Heart left ventricle (tissue), 16 donors: ENCODE data around the gene KLHL29. TPM values are rescaled to one million over a fixed set of nuclear protein-coding genes. Genes with fewer than 3 reads are reported as not detected.

Experiments used
- ATAC-seq, 4 donors: fragments of 200-7000 bp; cut with Tn5 transposase; one replicate each; pipeline ENCODE4 v1.9.1; 2020 to 2022; ENCODE audit warnings: moderate library complexity in 4 of 4, mild to moderate bottlenecking in 3 of 4, moderate number of reproducible peaks in 1 of 4
- DNase-seq, 5 donors: peaks; one replicate each; pipeline ENCODE4 v3.0.0-alpha.2; 2020
- H3K27ac ChIP-seq, 12 donors: fragments of 200-600 bp; sonication (generic) in 4 of 12; one replicate each; pipeline versions ENCODE4 v1.5.0 to v1.8.0; 2016 to 2022; ENCODE audit warnings: mild to moderate bottlenecking in 2 of 12
- H3K27me3 ChIP-seq, 9 donors: fragments of 200-600 bp; sonication (generic) in 2 of 9; one replicate each; pipeline versions ENCODE4 v1.5.1 to v1.8.0; 2016 to 2022; ENCODE audit warnings: mild to moderate bottlenecking in 3 of 9
- H3K36me3 ChIP-seq, 9 donors: fragments of 200-600 bp; sonication (generic) in 2 of 9; one replicate each; pipeline versions ENCODE4 v1.5.0 to v1.8.0; 2018 to 2022; ENCODE audit warnings: mild to moderate bottlenecking in 2 of 9
- H3K4me1 ChIP-seq, 12 donors: fragments of 200-600 bp; sonication (generic) in 4 of 12; one replicate each; pipeline versions ENCODE4 v1.5.0 to v1.8.0; 2016 to 2022; ENCODE audit warnings: mild to moderate bottlenecking in 3 of 12
- H3K4me3 ChIP-seq, 12 donors: fragments of 200-600 bp; sonication (generic) in 4 of 12; one replicate each; pipeline versions ENCODE4 v1.5.0 to v1.8.0; 2017 to 2022; ENCODE audit warnings: mild to moderate bottlenecking in 9 of 12, moderate library complexity in 4 of 12
- H3K9me3 ChIP-seq, 12 donors: fragments of 200-600 bp; sonication (generic) in 4 of 12; one replicate each; pipeline versions ENCODE4 v1.5.0 to v1.8.0; 2016 to 2022; ENCODE audit warnings: mild to moderate bottlenecking in 1 of 12
- CTCF ChIP-seq, 12 donors: fragments of 200-600 bp; sonication (generic) in 4 of 12; IDR thresholded peaks; one replicate each; pipeline versions ENCODE4 v1.5.0 to v1.8.0; 2018 to 2022; ENCODE audit warnings: antibody characterized with exemption in 12 of 12, mild to moderate bottlenecking in 5 of 12
- POLR2A ChIP-seq, 2 donors: fragments of 450-650 bp; IDR thresholded peaks; one replicate each; pipeline ENCODE4 v1.6.1; 2017; ENCODE audit warnings: antibody characterized with exemption in 2 of 2, mild to moderate bottlenecking in 2 of 2, moderate library complexity in 2 of 2
- WGBS, 4 donors: extraction: QIAGEN DNeasy Blood & Tissue Kit in 2 of 4; methylation state at CpG; one replicate each; pipeline versions ENCODE4 v1.1.5 to v1.1.7; 2013 to 2018; 5-methylcytosine and 5-hydroxymethylcytosine counted together
- intact Hi-C, 10 donors: fragments of 100-400 bp; cut with DNase I; formaldehyde crosslinking; loops; one replicate each; pipeline versions ENCODE4 v1.11.1 to v1.14.2; 2022
- polyA plus RNA-seq, 2 donors: library from polyadenylated mRNA; stranded (reverse); fragments of 200-250 nt; gene quantifications; one replicate each; pipeline ENCODE4 v1.2.3, GENCODE V29; 2013
- total RNA-seq, 9 donors: library from RNA; depleted of rRNA in 2 of 9; stranded (reverse); fragments of >200 nt in 2 of 9; fragmentation: NEBNext Ultra II Directional in 3 of 9; extraction: Animal tissue kit (Norgen Biotek cat#: 25700) in 3 of 9; gene quantifications; one replicate each; pipeline versions ENCODE4 v1.1.0 to v1.2.4, GENCODE V29; 2016 to 2023
- donor health status: ischemic (EF 13 %, LVEDD 7.1; RV severe dilation, severe dysfunction).
- donor health status: healthy with polysubstance abuse.
- donor health status: DM: no; HTN: yes; CAD: no.
- donor health status: DM: no; HTN: no; CAD: no.
- donor health status: ischemic (EF 25% LVEDD 6.9; RV normal size, moderate dysfunction).
- donor health status: ischemic (EF 25% LVEDD 5.7; RV mildly dilated, moderate dysfunction).
- donor health status: healthy.
- donor health status: DM: yes; HTN: yes; CAD: no.
- donor health status: ischemic (EF 35%, LVEDD 5.7; RV mildly dilated, moderate dysfunction).
- donor health status: nonischemic (EF 11% LVEDD 7.7; RV severe dilation, severe dysfunction).
- donor health status: DM: yes; HTN: yes; CAD: no.
- donor health status: PGD.
- donor health status: ischemic (EF 29% LVEDD 5.4; RV normal size, mild dysfunction).
- donor health status: nonischemic (EF 23%, LVEDD 6.1; RV moderate dilation, normal function).

The KLHL29 gene
- total and polyA plus RNA-seq, 11 donors = 0.74 to 2.7 (median 1.1) TPM

GRCh38 chr2:23649819-23650218 lies 264.8 kb downstream of the KLHL29 start:
- Histone ChIP-seq H3K27ac (no peak overlapping the region), H3K36me3 (no peaks in the 10 kb centered on the region), H3K4me1 (no peaks in the 10 kb centered on the region), H3K9me3 (peaks cover 0 to 7% (median 0%) of the 10 kb centered on the region in 12 donors), H3K4me3 (no peak overlapping the region), H3K27me3 (no peaks in the 10 kb centered on the region)
- ATAC-seq (peak; percentile 51 to 80 (median 58)), DNase-seq (peak in 2 of 5 donors; percentile 39 to 54)
- TF ChIP-seq POLR2A (IDR thresholded peaks at IDR 0.05) = no peak
- no peak for TF ChIP-seq CTCF (IDR thresholded peaks at IDR 0.05)
- 54 to 64% (median 58%) methylated on average over 7 of the region's 7 CpGs for WGBS, 4 donors
- intact Hi-C loops = loop anchor here in 3 of 10 donors (10.0 kb wide), 2 partner anchors 105 to 115 kb away; no protein-coding TSS in a partner anchor

GRCh38 chr2:23651187-23652080 lies 266.5 kb downstream of the KLHL29 start:
- Histone ChIP-seq H3K36me3 (no peaks in the 10 kb centered on the region), H3K4me3 (no peak overlapping the region), H3K4me1 (peaks cover 0 to 4% (median 0%) of the 10 kb centered on the region in 12 donors), H3K27ac (no peak overlapping the region), H3K9me3 (peaks cover 0 to 7% (median 0%) of the 10 kb centered on the region in 12 donors), H3K27me3 (no peaks in the 10 kb centered on the region)
- TF ChIP-seq CTCF (IDR thresholded peaks at IDR 0.05) = no peak
- DNase-seq (no peak), ATAC-seq (no peak)
- 83 to 90% (median 86%) methylated on average over 10 of the region's 10 CpGs for WGBS, 4 donors
- intact Hi-C loops = no loop called here

- ATAC-seq (no peak), DNase-seq (no peak)
- intact Hi-C loops = no loop called here
- Histone ChIP-seq H3K27ac (no peak overlapping the region), H3K36me3 (no peaks in the 10 kb centered on the region), H3K9me3 (peaks cover 0 to 7% (median 0%) of the 10 kb centered on the region in 12 donors), H3K4me3 (no peak overlapping the region), H3K4me1 (peaks cover 0 to 9% (median 0%) of the 10 kb centered on the region in 12 donors), H3K27me3 (no peaks in the 10 kb centered on the region)
- WGBS, 4 donors = 79 to 93% (median 91%) methylated on average over 7 of the region's 7 CpGs
- TF ChIP-seq CTCF (IDR thresholded peaks at IDR 0.05) (no peak), POLR2A (IDR thresholded peaks at IDR 0.05) (no peak)
Measured at GRCh38 chr2:23653326-23653725, 268.3 kb downstream of the KLHL29 start.

GRCh38 chr2:23654756-23655155 lies 269.8 kb downstream of the KLHL29 start:
- Histone ChIP-seq H3K4me3 (no peak overlapping the region), H3K27ac (no peak overlapping the region), H3K36me3 (no peaks in the 10 kb centered on the region), H3K9me3 (peaks cover 0 to 7% (median 0%) of the 10 kb centered on the region in 12 donors), H3K4me1 (peaks cover 0 to 9% (median 0%) of the 10 kb centered on the region in 12 donors), H3K27me3 (no peaks in the 10 kb centered on the region)
- ATAC-seq (no peak), DNase-seq (no peak)
- WGBS, 4 donors = 95 to 98% (median 97%) methylated on average over 6 of the region's 6 CpGs
- intact Hi-C loops = no loop called here
- no peak for TF ChIP-seq POLR2A (IDR thresholded peaks at IDR 0.05)
- TF ChIP-seq CTCF (IDR thresholded peaks at IDR 0.05) = no peak
